Endothelial cell of umbilical vein (primary cell): ENCODE results near the gene EPS8L1. TPM values are rescaled to one million over a fixed set of nuclear protein-coding genes. Genes with fewer than 3 reads are reported as not detected.
"Not testable (repeated sequence)": the region's sequence is repeated elsewhere in the genome, so short reads cannot be mapped to it uniquely, and the experiment has no call there.

ENCODE experiments used
- Bru-seq: library from RNA; stranded (reverse); fragments of 400-500 nt; gene quantifications from one replicate; lab custom pipeline; 2021; lab: Mats Ljungman, UMichigan
- BruChase-seq, 2 experiments: library from RNA; stranded (reverse); fragments of 400-500 nt; gene quantifications; one replicate each; lab custom pipeline; 2021; lab: Mats Ljungman, UMichigan
- BruUV-seq: library from RNA; stranded (reverse); fragments of 400-500 nt; replicated peaks from 2 replicates; lab custom pipeline; 2021; lab: Mats Ljungman, UMichigan
- CTCF ChIA-PET: fragments of 300-600, 350-600 bp; sonication (Branson Sonifier 250); formaldehyde crosslinking; loops from one replicate; lab custom pipeline; 2021; ENCODE audit warnings: antibody characterized with exemption, inconsistent platforms; lab: Charles Lee
- POLR2A ChIA-PET: fragments of 300-600, 350-600 bp; sonication (Branson Sonifier 250); formaldehyde crosslinking; loops from one replicate; lab custom pipeline; 2021; ENCODE audit warnings: antibody characterized with exemption, inconsistent platforms; lab: Charles Lee
- DNase-seq: peaks from one replicate; pipeline ENCODE4 v3.0.0-alpha.2; 2011; ENCODE audit warnings: low read depth, low spot score
- FAIRE-seq: peaks from 2 replicates; lab custom pipeline; 2011; peaks lifted over from hg19 to GRCh38; lab: Jason Lieb, UNC
- H2AFZ ChIP-seq: 2 replicates; pipeline ENCODE4 v1.6.0; 2012; ENCODE audit warnings: low read depth, low read length, control low read depth, inconsistent platforms
- H3K27ac ChIP-seq: 2 replicates; pipeline ENCODE4 v1.5.1; 2011; ENCODE audit warnings: low read depth, mild to moderate bottlenecking, control low read depth, low read length, moderate library complexity; ENCODE audit not compliant: insufficient read depth
- H3K27me3 ChIP-seq, 2 experiments: 2 replicates each; pipeline versions ENCODE4 v1.6.0 to v1.6.1; 2011; ENCODE audit warnings: low read length in 2 of 2, mixed read lengths in 1 of 2; ENCODE audit not compliant: control insufficient read depth in 2 of 2, insufficient read depth in 2 of 2
- H3K36me3 ChIP-seq, 2 experiments: 2 replicates in 1 of 2; 3 replicates in 1 of 2; pipeline ENCODE4 v1.5.1; 2011; ENCODE audit warnings: low read length in 2 of 2, mild to moderate bottlenecking in 1 of 2, moderate library complexity in 1 of 2; ENCODE audit not compliant: control insufficient read depth in 2 of 2, insufficient read depth in 2 of 2; ENCODE audit errors: extremely low read depth in 1 of 2
- H3K4me1 ChIP-seq: 3 replicates; pipeline ENCODE4 v1.5.1; 2011; ENCODE audit warnings: mild to moderate bottlenecking, low read length; ENCODE audit not compliant: control insufficient read depth, insufficient read depth; ENCODE audit errors: extremely low read depth
- H3K4me2 ChIP-seq: 2 replicates; pipeline ENCODE4 v1.6.1; 2011; ENCODE audit warnings: low read length, control low read depth, mixed read lengths; ENCODE audit not compliant: insufficient read depth
- H3K4me3 ChIP-seq, 3 experiments: fragments of 200-600 bp in 1 of 3; sonication (generic), shearing (Covaris generic) in 1 of 3; replicated peaks in 1 of 3; 2 replicates each; pipeline ENCODE4 v1.5.1; 2011 to 2016; ENCODE audit warnings: control low read depth in 3 of 3, low read length in 3 of 3, mild to moderate bottlenecking in 2 of 3, inconsistent platforms in 1 of 3, low read depth in 1 of 3, moderate library complexity in 1 of 3; ENCODE audit not compliant: insufficient read depth in 1 of 3
- H3K79me2 ChIP-seq: 2 replicates; pipeline ENCODE4 v1.6.0; 2012; ENCODE audit warnings: low read length, inconsistent platforms; ENCODE audit not compliant: control insufficient read depth, insufficient read depth
- H3K9ac ChIP-seq: replicated peaks from 2 replicates; pipeline ENCODE3; 2011; ENCODE audit warnings: low read length, control low read depth; ENCODE audit not compliant: insufficient read depth; ENCODE audit errors: extremely low read depth
- H3K9me1 ChIP-seq: replicated peaks from 3 replicates; pipeline ENCODE4 v1.6.0; 2011; ENCODE audit warnings: mild to moderate bottlenecking, low read length; ENCODE audit not compliant: control insufficient read depth, insufficient read depth; ENCODE audit errors: extremely low read depth
- H3K9me3 ChIP-seq: replicated peaks from 2 replicates; pipeline ENCODE4 v1.5.1; 2012; ENCODE audit warnings: low read length, inconsistent platforms; ENCODE audit not compliant: control insufficient read depth, insufficient read depth
- H4K20me1 ChIP-seq: replicated peaks from 2 replicates; pipeline ENCODE3; 2011; ENCODE audit warnings: mild to moderate bottlenecking, low read length; ENCODE audit not compliant: control insufficient read depth, insufficient read depth; ENCODE audit errors: extremely low read depth
- EZH2 ChIP-seq: IDR thresholded peaks from 2 replicates; pipeline ENCODE4 v1.6.1; 2012; ENCODE audit warnings: borderline replicate concordance, low read depth, mild to moderate bottlenecking, moderate library complexity, low read length, inconsistent platforms; ENCODE audit not compliant: severe bottlenecking
- FOS ChIP-seq: IDR thresholded peaks from 2 replicates; pipeline ENCODE4 v1.6.1; 2011; ENCODE audit warnings: mild to moderate bottlenecking, low read length, moderate library complexity, borderline replicate concordance; ENCODE audit not compliant: insufficient read depth
- JUN ChIP-seq: IDR thresholded peaks from 2 replicates; pipeline ENCODE4 v1.6.1; 2011; ENCODE audit warnings: borderline replicate concordance, low read depth; ENCODE audit not compliant: insufficient read length, insufficient read depth
- MYC ChIP-seq: IDR thresholded peaks from one replicate; pipeline ENCODE4 v1.6.1; 2011; ENCODE audit warnings: mild to moderate bottlenecking, low read depth, low read length
- POLR2A ChIP-seq: IDR thresholded peaks from 2 replicates; pipeline ENCODE4 v1.6.1; 2012; ENCODE audit warnings: low read depth, mild to moderate bottlenecking, control low read depth, low read length
- dilution Hi-C: fragments of 300-500 bp; cut with MboI; formaldehyde crosslinking; loops from one replicate; pipeline ENCODE4 v1.15.0; 2019; ENCODE audit warnings: low sequenced_read_pairs; ENCODE audit not compliant: extremely low pct_ligation_motif_present
- intact Hi-C: fragments of 100-400 bp; cut with micrococcal nuclease; formaldehyde crosslinking; loops from one replicate; pipeline ENCODE4 v1.10.0; 2022
- long read RNA-seq: library from polyadenylated mRNA; stranded (forward); transcript quantifications from one replicate; pipeline ENCODE4 v2.0.0, GENCODE V29; 2021
- polyA minus RNA-seq, 3 experiments: library from RNA; depleted of rRNA, polyadenylated mRNA; stranded (reverse); fragments of >200 nt; gene quantifications; 1 replicate in 1 of 3; 2 replicates in 2 of 3; pipeline ENCODE4 v1.2.3, GENCODE V29; 2011
- polyA plus RNA-seq, 4 experiments: library from polyadenylated mRNA; depleted of rRNA in 3 of 4; stranded (reverse) in 3 of 4; unstranded in 1 of 4; fragments of >200 nt; gene quantifications; 2 replicates each; pipeline versions ENCODE4 v1.2.1 to v1.2.3, GENCODE V29; 2011 to 2012; ENCODE audit warnings: missing spikeins in 1 of 4
- total RNA-seq: library from RNA; stranded (reverse); gene quantifications from 2 replicates; pipeline ENCODE4 v1.2.3, GENCODE V29; 2021
- TF ChIP-seq, protein P1 (sequence below), 2 donors: IDR thresholded peaks; 1 replicate in 1 of 2; 2 replicates in 1 of 2; pipeline ENCODE4 v1.5.1; 2011; ENCODE audit warnings: low read length in 2 of 2, mild to moderate bottlenecking in 2 of 2, moderate library complexity in 2 of 2, control low read depth in 1 of 2, inconsistent platforms in 1 of 2, low read depth in 1 of 2; ENCODE audit not compliant: insufficient read depth in 1 of 2; ENCODE audit errors: extremely low read depth in 1 of 2

Gene EPS8L1
- 18.1 and 28.9 TPM in 2 replicates for total RNA-seq
- polyA plus RNA-seq = 13.8 and 15.9 TPM in 2 replicates
- polyA plus RNA-seq (2011; cell fraction: cytosol; rRNA removed) = 28.5 and 33.7 TPM in 2 replicates
- 14.0 and 17.1 TPM in 2 replicates for polyA plus RNA-seq (2011; cell fraction: nucleus; rRNA removed)
- polyA plus RNA-seq (2012) = 20.8 and 24.7 TPM in 2 replicates
- 3.9 and 5.5 TPM in 2 replicates for polyA minus RNA-seq
- 4.0 TPM for polyA minus RNA-seq (2011; cell fraction: cytosol; rRNA and poly(A)+ RNA removed)
- 0.72 and 1.7 TPM in 2 replicates for polyA minus RNA-seq (2011; cell fraction: nucleus; rRNA and poly(A)+ RNA removed)
- Bru-seq, nascent RNA = percentile 27 among the genes with signal in this experiment
- percentile 27 among the genes with signal in this experiment for BruChase-seq, experiment 1, labeled RNA remaining after a 6-hour chase
- percentile 24 among the genes with signal in this experiment for BruChase-seq, experiment 2, labeled RNA remaining after a 2-hour chase
- long read RNA-seq, transcript EPS8L1-206 (2 exons, 745 nt) = major isoform, 28 of 40 reads
- long read RNA-seq, partial matches to known transcripts = 4 of 40 reads
- long read RNA-seq, other reads (novel, unspliced or antisense) = 5 of 40 reads

DNA sequence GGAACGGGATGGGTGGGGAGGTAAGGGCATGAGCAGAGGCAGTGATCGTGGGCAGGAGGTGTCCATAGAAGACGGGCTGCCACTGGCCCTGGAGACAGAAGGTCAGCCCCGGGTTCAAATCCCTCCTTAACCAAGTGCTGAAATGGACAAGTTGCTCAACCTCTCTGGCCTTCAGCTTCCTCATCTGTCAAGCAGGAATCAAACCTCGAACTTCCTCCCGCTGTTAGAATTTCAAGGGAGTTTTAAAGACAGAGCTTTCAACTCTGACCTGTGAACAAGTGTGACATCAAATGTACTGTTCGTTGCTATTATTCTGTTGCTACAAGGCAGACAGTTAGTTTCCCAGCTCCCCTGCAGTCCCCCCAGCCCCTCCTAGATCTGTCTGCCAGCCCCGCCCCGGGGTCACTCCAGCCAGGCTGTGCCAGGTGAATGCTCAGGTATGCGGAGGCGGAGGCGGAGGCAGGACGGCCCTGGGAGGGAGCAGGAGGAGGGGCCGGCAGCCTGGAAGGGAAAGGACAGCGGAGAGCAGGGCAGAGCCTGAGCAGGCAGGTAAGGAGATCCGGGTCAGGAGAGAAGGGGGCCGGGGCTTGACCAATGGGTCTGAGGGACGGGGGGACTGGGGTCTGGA, at the start of gene EPS8L1:
Gene EPS8L1, plus strand, starts transcription at position 499 of the 628 bp plus-strand sequence. CDS start 576 bp downstream, outside the sequence.
- no peaks in the 10 kb centered on the region for H3K9me1 ChIP-seq
- peaks cover 2% of the 10 kb centered on the region for H3K4me1 ChIP-seq
- no peak within 1 kb of the TSS for H3K27ac ChIP-seq
- no peaks in the 10 kb centered on the region for H3K9me3 ChIP-seq
- H4K20me1 ChIP-seq = no peaks in the 10 kb centered on the region
- no peak within 1 kb of the TSS for H3K9ac ChIP-seq
- dilution Hi-C loops = no loop called here
- no peak within 1 kb of the TSS for H2AFZ ChIP-seq
- H3K27me3 ChIP-seq = no peaks in the 10 kb centered on the region
- ChIA-PET CTCF (no interaction called here), POLR2A (no interaction called here)
- TF ChIP-seq POLR2A (no peak), FOS (no peak), JUN (no peak), EZH2 (no peak), MYC (no peak)
- TF ChIP-seq, protein P1, sequence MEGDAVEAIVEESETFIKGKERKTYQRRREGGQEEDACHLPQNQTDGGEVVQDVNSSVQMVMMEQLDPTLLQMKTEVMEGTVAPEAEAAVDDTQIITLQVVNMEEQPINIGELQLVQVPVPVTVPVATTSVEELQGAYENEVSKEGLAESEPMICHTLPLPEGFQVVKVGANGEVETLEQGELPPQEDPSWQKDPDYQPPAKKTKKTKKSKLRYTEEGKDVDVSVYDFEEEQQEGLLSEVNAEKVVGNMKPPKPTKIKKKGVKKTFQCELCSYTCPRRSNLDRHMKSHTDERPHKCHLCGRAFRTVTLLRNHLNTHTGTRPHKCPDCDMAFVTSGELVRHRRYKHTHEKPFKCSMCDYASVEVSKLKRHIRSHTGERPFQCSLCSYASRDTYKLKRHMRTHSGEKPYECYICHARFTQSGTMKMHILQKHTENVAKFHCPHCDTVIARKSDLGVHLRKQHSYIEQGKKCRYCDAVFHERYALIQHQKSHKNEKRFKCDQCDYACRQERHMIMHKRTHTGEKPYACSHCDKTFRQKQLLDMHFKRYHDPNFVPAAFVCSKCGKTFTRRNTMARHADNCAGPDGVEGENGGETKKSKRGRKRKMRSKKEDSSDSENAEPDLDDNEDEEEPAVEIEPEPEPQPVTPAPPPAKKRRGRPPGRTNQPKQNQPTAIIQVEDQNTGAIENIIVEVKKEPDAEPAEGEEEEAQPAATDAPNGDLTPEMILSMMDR (IDR thresholded peaks at IDR 0.05; ENCODE audit: extremely low read depth in 1 of 2, insufficient read depth in 1 of 2, low read depth in 1 of 2, low read length in 2 of 2) = no peak
- FAIRE-seq = no peak
- H3K4me3 ChIP-seq = no peak within 1 kb of the TSS
- no peak within 1 kb of the TSS for H3K4me2 ChIP-seq
- no peaks in the 10 kb centered on the region for H3K79me2 ChIP-seq
- intact Hi-C loops = no loop called here
- DNase-seq = no peak
- H3K36me3 ChIP-seq = no peaks in the 10 kb centered on the region
- BruUV-seq = no TSS peak

DNA sequence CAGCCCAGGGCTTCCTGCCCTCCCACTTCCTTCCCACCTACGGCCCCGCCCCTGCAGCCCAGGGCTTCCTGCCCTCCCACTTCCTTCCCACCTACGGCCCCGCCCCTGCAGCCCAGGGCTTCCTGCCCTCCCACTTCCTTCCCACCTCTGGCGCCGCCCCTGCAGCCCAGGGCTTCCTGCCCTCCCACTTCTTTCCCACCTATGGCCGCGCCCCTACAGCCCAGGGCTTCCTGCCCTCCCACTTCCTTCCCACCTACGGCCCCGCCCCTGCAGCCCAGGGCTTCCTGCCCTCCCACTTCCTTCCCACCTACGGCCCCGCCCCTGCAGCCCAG, 48.6 kb upstream of the EPS8L1 start:
- H3K9me3 ChIP-seq, BruUV-seq, H3K4me3 ChIP-seq, H3K27me3 ChIP-seq, POLR2A ChIA-PET, H3K27ac ChIP-seq, H3K4me1 ChIP-seq, H3K4me2 ChIP-seq, H3K9me1 ChIP-seq, H2AFZ ChIP-seq, H3K9ac ChIP-seq, DNase-seq, intact Hi-C loops, CTCF ChIA-PET, dilution Hi-C loops, H3K36me3 ChIP-seq, FAIRE-seq, H3K79me2 ChIP-seq, H4K20me1 ChIP-seq: not testable (repeated sequence)
